HEK293T (cell line): Measurements from ENCODE around the gene FAM156B.
"Not testable (repeated sequence)": the region's sequence is repeated elsewhere in the genome, so short reads cannot be mapped to it uniquely, and the experiment has no call there.

Source experiments
- CTCF ChIA-PET: fragments of 350-600 bp; formaldehyde crosslinking; extraction: SDS; loops from one replicate; lab custom pipeline; 2021; ENCODE audit warnings: antibody characterized with exemption, inconsistent platforms; lab: Yijun Ruan, JAX
- POLR2A ChIA-PET: fragments of 350-600 bp; formaldehyde crosslinking; extraction: SDS; loops from one replicate; lab custom pipeline; 2020; ENCODE audit warnings: antibody characterized with exemption, inconsistent platforms; lab: Yijun Ruan, JAX
- DNase-seq: peaks from one replicate; pipeline ENCODE4 v3.0.0; 2012; ENCODE audit warnings: mixed read lengths; ENCODE audit errors: extremely low spot score
- ARNT ChIP-seq: fragments of 450-650 bp; IDR thresholded peaks from 2 replicates; pipeline ENCODE4 v1.6.1; 2017; ENCODE audit warnings: mild to moderate bottlenecking
- BHLHE40 ChIP-seq: fragments of 450-650 bp; IDR thresholded peaks from 2 replicates; pipeline ENCODE4 v1.6.1; 2016; ENCODE audit warnings: mild to moderate bottlenecking, moderate library complexity, borderline replicate concordance
- ELF4 ChIP-seq: fragments of 450-650 bp; IDR thresholded peaks from 2 replicates; pipeline ENCODE4 v1.6.1; 2017; ENCODE audit warnings: antibody characterized with exemption
- LEF1 ChIP-seq: fragments of 450-650 bp; IDR thresholded peaks from 2 replicates; pipeline ENCODE4 v1.6.1; 2017; ENCODE audit warnings: mild to moderate bottlenecking, borderline replicate concordance
- PKNOX1 ChIP-seq: fragments of 450-650 bp; IDR thresholded peaks from 2 replicates; pipeline ENCODE4 v1.6.1; 2016
- SP1 ChIP-seq: fragments of 450-650 bp; IDR thresholded peaks from 2 replicates; pipeline ENCODE4 v1.6.1; 2017

FAM156B gene

GRCh38 chrX:52874661-52875060, 22.5 kb upstream of the FAM156B start:
- ChIA-PET POLR2A (no interaction called here), CTCF (no interaction called here)
- TF ChIP-seq SP1: no peak
- no peak for TF ChIP-seq LEF1
- DNase-seq: no peak

GRCh38 chrX:52875436-52875835, 21.7 kb upstream of the FAM156B start:
- CTCF ChIA-PET, DNase-seq, POLR2A ChIA-PET: not testable (repeated sequence)

- CTCF ChIA-PET: not testable (repeated sequence)
Measured at GRCh38 chrX:52876386-52876785, 20.7 kb upstream of the FAM156B start.

GRCh38 chrX:52887459-52887858, 9.7 kb upstream of the FAM156B start:
- CTCF ChIA-PET, DNase-seq, POLR2A ChIA-PET: not testable (repeated sequence)

More at GRCh38 chrX:52876386-52876785, 20.7 kb upstream of the FAM156B start:
- POLR2A ChIA-PET, DNase-seq: not testable (repeated sequence)

- DNase-seq, CTCF ChIA-PET, POLR2A ChIA-PET: not testable (repeated sequence)
Measured at GRCh38 chrX:52888090-52888489, 9.0 kb upstream of the FAM156B start.

- POLR2A ChIA-PET, DNase-seq, CTCF ChIA-PET: not testable (repeated sequence)
Measured at GRCh38 chrX:52896438-52896837, 692 bp upstream of the FAM156B start.

GRCh38 chrX:52905531-52905930, 8.4 kb downstream of the FAM156B start:
- CTCF ChIA-PET, DNase-seq, POLR2A ChIA-PET: not testable (repeated sequence)

- POLR2A ChIA-PET, DNase-seq, CTCF ChIA-PET: not testable (repeated sequence)
Measured at GRCh38 chrX:52906072-52906471, 8.9 kb downstream of the FAM156B start.

- DNase-seq, CTCF ChIA-PET, POLR2A ChIA-PET: not testable (repeated sequence)
Measured at GRCh38 chrX:52907137-52907536, 10.0 kb downstream of the FAM156B start.

- POLR2A ChIA-PET, CTCF ChIA-PET, DNase-seq: not testable (repeated sequence)
Measured at GRCh38 chrX:52907900-52908299, 10.8 kb downstream of the FAM156B start.

GRCh38 chrX:52909313-52909969, 12.3 kb downstream of the FAM156B start:
- CTCF ChIA-PET, DNase-seq, POLR2A ChIA-PET: not testable (repeated sequence)

- CTCF ChIA-PET, DNase-seq, POLR2A ChIA-PET: not testable (repeated sequence)
Measured at GRCh38 chrX:52913681-52914080, 16.6 kb downstream of the FAM156B start.

- CTCF ChIA-PET, POLR2A ChIA-PET, DNase-seq: not testable (repeated sequence)
Measured at GRCh38 chrX:52914704-52915103, 17.6 kb downstream of the FAM156B start.

GRCh38 chrX:52923781-52924241, 26.7 kb downstream of the FAM156B start:
- CTCF ChIA-PET: interaction anchor here (0.8 kb wide), 1 partner anchor 66 kb away, joined by 4 read pairs; no protein-coding TSS in a partner anchor
- POLR2A ChIA-PET: no interaction called here
- DNase-seq: no peak
- TF ChIP-seq ELF4: no peak
- no peak for TF ChIP-seq BHLHE40
- no peak for TF ChIP-seq PKNOX1
- TF ChIP-seq ARNT: no peak

GRCh38 chrX:52930214-52930613, 33.1 kb downstream of the FAM156B start:
- CTCF ChIA-PET, POLR2A ChIA-PET, DNase-seq: not testable (repeated sequence)
